C4-2B (cell line): ENCODE data around the gene UBL4A.

ENCODE experiments used
- CTCF ChIP-seq: fragments of 450-650 bp; conservative IDR thresholded peaks from 2 replicates; pipeline ENCODE4 v1.5.1; 2017; ENCODE audit warnings: mild to moderate bottlenecking
- ZFX ChIP-seq: fragments of 450-650 bp; IDR thresholded peaks from 2 replicates; pipeline ENCODE4 v1.6.1; 2017

- no peak for TF ChIP-seq CTCF
- TF ChIP-seq ZFX = peak; percentile 71; the same call in 1 of the 2 replicates
Measured at GRCh38 chrX:154443992-154444754, 42.2 kb downstream of the UBL4A start, which contains the start of gene FAM50A.
